AG04449 (cell line): ENCODE results near the gene KBTBD2.
"Not testable (repeated sequence)": the region's sequence is repeated elsewhere in the genome, so short reads cannot be mapped to it uniquely, and the experiment has no call there.

ENCODE experiments used
- CTCF ChIA-PET: fragments of 350-600 bp; formaldehyde crosslinking; extraction: SDS; loops from one replicate; lab custom pipeline; 2021; ENCODE audit warnings: antibody characterized with exemption; lab: Yijun Ruan, JAX
- POLR2A ChIA-PET: fragments of 400-600, 350-600 bp; formaldehyde crosslinking; extraction: SDS; loops from one replicate; lab custom pipeline; 2020; ENCODE audit warnings: antibody characterized with exemption, inconsistent platforms; lab: Yijun Ruan, JAX
- DNase-seq: peaks from one replicate; pipeline ENCODE4 v3.0.0-alpha.2; 2010; ENCODE audit warnings: low read depth, low spot score
- H3K4me3 ChIP-seq: 2 replicates; pipeline ENCODE4 v1.5.1; 2011; ENCODE audit warnings: low read depth, mild to moderate bottlenecking, control low read depth, low read length
- CTCF ChIP-seq: IDR thresholded peaks from one replicate; pipeline ENCODE4 v1.5.1; 2011; ENCODE audit warnings: mild to moderate bottlenecking, moderate library complexity, low read length, control low read depth, inconsistent platforms; ENCODE audit not compliant: insufficient read depth; ENCODE audit errors: missing control alignments

The KBTBD2 gene

GRCh38 chr7:32914184-32914583 is 22.6 kb upstream of the KBTBD2 start:
- POLR2A ChIA-PET, result no interaction called here
- no peak for TF ChIP-seq CTCF
- CTCF ChIA-PET, result no interaction called here
- DNase-seq, result no peak
- H3K4me3 ChIP-seq, result no peak overlapping the region

GRCh38 chr7:32910195-32910594 is 18.6 kb upstream of the KBTBD2 start:
- no peak overlapping the region for H3K4me3 ChIP-seq
- CTCF ChIA-PET, result interaction anchor here (1.5 kb wide), 1 partner anchor 64 kb away, joined by 3 read pairs; no protein-coding TSS in a partner anchor

GRCh38 chr7:32905175-32905662 is 13.7 kb upstream of the KBTBD2 start:
- POLR2A ChIA-PET, result interaction anchor here (0.7 to 1.0 kb wide), 2 partner anchors 13 to 167 kb away, joined by 3 read pairs; no protein-coding TSS in a partner anchor
- peak; percentile 1 for TF ChIP-seq CTCF
- peak overlapping the region; percentile 44 for H3K4me3 ChIP-seq
- DNase-seq, result no peak
- CTCF ChIA-PET, result interaction anchor here (0.7 to 1.0 kb wide), 2 partner anchors 59 to 157 kb away, joined by 3 to 4 read pairs; partner anchors contain the start of gene NT5C3A

More at GRCh38 chr7:32910195-32910594, 18.6 kb upstream of the KBTBD2 start:
- DNase-seq, result no peak
- TF ChIP-seq CTCF, result no peak
- POLR2A ChIA-PET, result no interaction called here

GRCh38 chr7:32901629-32902028 is 10.1 kb upstream of the KBTBD2 start:
- POLR2A ChIA-PET, result no interaction called here
- no peak for TF ChIP-seq CTCF

GRCh38 chr7:32900433-32900995 is 9.0 kb upstream of the KBTBD2 start:
- ChIA-PET POLR2A (no interaction called here), CTCF (no interaction called here)
- no peak for TF ChIP-seq CTCF
- DNase-seq, result no peak
- no peak overlapping the region for H3K4me3 ChIP-seq

More at GRCh38 chr7:32901629-32902028, 10.1 kb upstream of the KBTBD2 start:
- no peak for DNase-seq
- H3K4me3 ChIP-seq, result no peak overlapping the region
- CTCF ChIA-PET, result no interaction called here

GRCh38 chr7:32897376-32897775 is 5.8 kb upstream of the KBTBD2 start:
- POLR2A ChIA-PET, DNase-seq, H3K4me3 ChIP-seq: not testable (repeated sequence)
- CTCF ChIA-PET, result interaction anchor here (1.3 kb wide), 1 partner anchor 50 kb away, joined by 3 read pairs; no protein-coding TSS in a partner anchor
